GM19025 (cell line): ENCODE measurements around the gene PAGE2B.
"Not testable (repeated sequence)": the region's sequence is repeated elsewhere in the genome, so short reads cannot be mapped to it uniquely, and the experiment has no call there.

Experiments
- ATAC-seq: cut with Tn5 transposase; IDR thresholded peaks from one replicate; pipeline ENCODE4 v1.9.1; 2021; ENCODE audit warnings: mild to moderate bottlenecking, low read depth, moderate library complexity; ENCODE audit not compliant: unreplicated experiment

PAGE2B gene

GRCh38 chrX:55074851-55075467, at the start of gene PAGE2B:
PAGE2B (plus strand) TSS chrX:55075030; CDS start chrX:55076042, 1,012 bp downstream.
- ATAC-seq = no peak

GRCh38 chrX:55026143-55026542, 48.7 kb upstream of the PAGE2B start:
- no peak for ATAC-seq

- ATAC-seq = no peak
Measured at GRCh38 chrX:55026840-55027239, 48.0 kb upstream of the PAGE2B start.

- ATAC-seq = no peak
Measured at GRCh38 chrX:55028040-55028439, 46.8 kb upstream of the PAGE2B start.

- no peak for ATAC-seq
Measured at GRCh38 chrX:55028611-55029010, 46.2 kb upstream of the PAGE2B start.

GRCh38 chrX:55029291-55029690, 45.5 kb upstream of the PAGE2B start:
- ATAC-seq = no peak

- no peak for ATAC-seq
Measured at GRCh38 chrX:55030271-55031205, 44.3 kb upstream of the PAGE2B start, which contains the start of gene ALAS2. ALAS2 (minus strand) TSS chrX:55030977; CDS start chrX:55026000, 4,977 bp downstream.

GRCh38 chrX:55033429-55033828, 41.4 kb upstream of the PAGE2B start:
- no peak for ATAC-seq

GRCh38 chrX:55039471-55039870, 35.4 kb upstream of the PAGE2B start:
- no peak for ATAC-seq

GRCh38 chrX:55041514-55041913, 33.3 kb upstream of the PAGE2B start:
- ATAC-seq = no peak

GRCh38 chrX:55050599-55050998, 24.2 kb upstream of the PAGE2B start:
- ATAC-seq = not testable (repeated sequence)

- no peak for ATAC-seq
Measured at GRCh38 chrX:55056820-55057674, 17.8 kb upstream of the PAGE2B start.

- no peak for ATAC-seq
Measured at GRCh38 chrX:55057675-55058249, 17.1 kb upstream of the PAGE2B start.

GRCh38 chrX:55067180-55067579, 7.7 kb upstream of the PAGE2B start:
- not testable (repeated sequence) for ATAC-seq

GRCh38 chrX:55072286-55072685, 2.5 kb upstream of the PAGE2B start:
- ATAC-seq = no peak

GRCh38 chrX:55088795-55089489, 14.1 kb downstream of the PAGE2B start, which contains the start of gene PAGE2:
PAGE2 (plus strand) TSS chrX:55089018; CDS start chrX:55090021, 1,003 bp downstream.
- no peak for ATAC-seq

- ATAC-seq = no peak
Measured at GRCh38 chrX:55098691-55099090, 23.9 kb downstream of the PAGE2B start.

- no peak for ATAC-seq
Measured at GRCh38 chrX:55099162-55099561, 24.3 kb downstream of the PAGE2B start.

- no peak for ATAC-seq
Measured at GRCh38 chrX:55102754-55103153, 27.9 kb downstream of the PAGE2B start.

- no peak for ATAC-seq
Measured at GRCh38 chrX:55107262-55107661, 32.4 kb downstream of the PAGE2B start.
